ENCODE data around the gene C2orf42.
"Not testable (repeated sequence)": the region's sequence is repeated elsewhere in the genome, so short reads cannot be mapped to it uniquely, and the experiment has no call there.

The C2orf42 gene

DNA sequence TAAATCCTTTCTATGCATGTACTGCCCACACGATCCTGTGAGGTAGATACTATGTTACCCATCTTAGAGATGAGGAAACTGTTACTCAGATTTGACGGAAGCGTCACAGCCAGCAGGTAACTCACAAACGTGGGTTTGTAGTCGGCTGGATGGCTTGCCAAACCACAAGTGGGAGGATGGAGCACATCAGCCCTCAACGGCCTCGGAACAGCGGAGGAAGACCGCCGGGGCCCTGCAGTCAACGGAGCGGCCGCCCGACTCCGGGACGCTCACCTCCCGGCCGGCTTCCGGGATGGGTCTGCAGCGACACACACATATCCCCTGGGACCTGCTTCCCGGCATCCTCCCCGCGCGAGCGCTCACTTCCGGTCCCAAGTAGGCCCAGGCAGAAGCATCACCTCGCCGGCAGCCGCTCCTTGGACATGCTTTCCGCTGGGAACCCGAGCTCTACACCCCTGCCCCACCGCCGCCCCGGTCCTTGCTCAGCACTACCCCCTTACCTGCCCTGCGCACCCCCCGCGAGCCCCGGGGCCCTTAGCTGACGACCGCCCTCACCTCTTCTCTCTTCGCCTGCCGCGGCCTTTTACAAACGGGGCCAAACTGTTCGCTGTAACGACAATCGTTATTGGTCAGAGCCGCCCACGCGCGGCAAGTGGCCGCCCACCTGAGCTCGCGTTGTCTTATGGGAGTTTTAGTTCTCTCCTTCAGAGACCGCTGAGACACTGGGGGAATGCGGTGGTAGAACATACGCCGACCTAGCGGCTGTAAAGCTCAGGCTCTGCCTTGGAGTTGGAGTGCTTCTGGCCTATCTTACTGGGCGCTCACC lies at the start of gene C2orf42:
Gene C2orf42 (minus strand): TSS at position 602 of the 826 bp plus-strand sequence. CDS start 9,034 bp downstream, outside the sequence.
- DNase-seq = peak; percentile 93

- DNase-seq = no peak
Observed at GRCh38 chr2:70240599-70240998, 49.8 kb upstream of the C2orf42 start.

DNA sequence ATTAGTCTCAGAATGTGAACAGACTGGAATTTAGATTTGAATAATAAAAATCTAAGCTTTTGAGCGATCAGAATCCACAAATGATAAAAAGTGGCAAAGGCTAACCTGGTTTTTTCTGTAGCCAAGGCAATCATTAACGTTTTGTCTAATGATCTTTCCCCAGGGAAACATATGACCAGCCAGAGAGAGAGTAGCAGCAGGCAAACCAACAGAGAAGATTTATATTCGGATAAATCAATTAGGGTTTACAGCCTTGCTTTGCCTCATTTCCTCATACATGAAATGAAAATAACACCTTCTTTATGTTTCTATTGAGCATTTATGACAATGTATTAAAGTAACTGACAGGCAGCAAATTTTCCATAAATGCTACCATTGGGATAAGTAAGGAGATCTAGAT lies 43.1 kb upstream of the C2orf42 start:
- no peak for DNase-seq

- no peak for DNase-seq
Observed at GRCh38 chr2:70226781-70227180, 36.0 kb upstream of the C2orf42 start.

- not testable (repeated sequence) for DNase-seq
Observed at GRCh38 chr2:70223305-70223704, 32.5 kb upstream of the C2orf42 start.

GRCh38 chr2:70214953-70215549 lies 24.2 kb upstream of the C2orf42 start:
- DNase-seq = no peak

DNA sequence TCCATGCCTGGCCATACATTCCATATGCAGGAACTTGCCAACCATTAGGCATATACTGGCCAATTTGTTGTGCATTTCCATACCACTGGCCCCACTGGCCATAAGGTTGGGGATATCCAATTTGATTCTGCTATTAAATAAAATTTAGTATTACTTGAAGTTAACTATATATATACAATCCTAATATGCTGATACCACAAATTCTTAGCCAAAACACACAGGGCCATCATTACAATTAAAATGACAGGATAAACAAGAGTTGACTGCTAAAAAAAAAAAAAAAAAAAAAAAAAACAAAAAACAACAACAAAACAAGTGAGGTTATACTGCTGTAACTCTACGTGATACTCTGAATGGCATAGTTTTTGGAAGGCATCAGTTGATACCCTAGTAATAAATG lies 23.5 kb upstream of the C2orf42 start:
- no peak for DNase-seq

DNA sequence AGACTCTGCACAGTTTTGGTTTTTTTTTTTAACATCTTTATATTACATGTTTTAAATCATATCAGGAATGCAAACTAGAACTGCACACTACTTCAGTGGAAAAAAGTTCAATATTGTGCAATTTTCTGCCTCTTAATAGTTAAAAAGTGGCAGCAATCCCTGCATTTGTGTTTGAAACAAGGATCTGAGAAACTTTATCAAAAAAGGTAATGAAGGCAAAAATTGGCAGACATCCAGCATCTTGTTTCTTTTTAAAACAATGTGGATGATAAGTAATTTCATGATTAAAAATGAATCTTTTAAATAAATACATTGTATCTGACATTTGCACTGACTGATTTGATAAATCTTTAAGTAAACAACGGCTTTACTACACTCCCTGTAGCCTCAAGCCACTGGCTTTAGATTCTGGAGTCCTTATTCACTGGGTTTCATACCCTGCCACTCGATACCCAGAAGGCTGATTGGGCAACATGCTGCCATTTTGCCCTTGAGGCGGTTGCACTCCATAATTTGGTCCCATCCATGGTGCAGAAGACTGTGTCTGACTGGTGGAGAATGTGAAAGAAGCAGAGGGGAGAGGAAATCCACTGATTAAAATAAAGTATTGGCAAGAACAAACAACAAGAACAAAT lies 21.6 kb upstream of the C2orf42 start:
- DNase-seq = no peak

- no peak for DNase-seq
Observed at GRCh38 chr2:70211595-70211994, 20.8 kb upstream of the C2orf42 start.

GRCh38 chr2:70204452-70204851 lies 13.6 kb upstream of the C2orf42 start:
- DNase-seq = no peak

GRCh38 chr2:70203086-70203485 lies 12.3 kb upstream of the C2orf42 start:
- DNase-seq = no peak

DNA sequence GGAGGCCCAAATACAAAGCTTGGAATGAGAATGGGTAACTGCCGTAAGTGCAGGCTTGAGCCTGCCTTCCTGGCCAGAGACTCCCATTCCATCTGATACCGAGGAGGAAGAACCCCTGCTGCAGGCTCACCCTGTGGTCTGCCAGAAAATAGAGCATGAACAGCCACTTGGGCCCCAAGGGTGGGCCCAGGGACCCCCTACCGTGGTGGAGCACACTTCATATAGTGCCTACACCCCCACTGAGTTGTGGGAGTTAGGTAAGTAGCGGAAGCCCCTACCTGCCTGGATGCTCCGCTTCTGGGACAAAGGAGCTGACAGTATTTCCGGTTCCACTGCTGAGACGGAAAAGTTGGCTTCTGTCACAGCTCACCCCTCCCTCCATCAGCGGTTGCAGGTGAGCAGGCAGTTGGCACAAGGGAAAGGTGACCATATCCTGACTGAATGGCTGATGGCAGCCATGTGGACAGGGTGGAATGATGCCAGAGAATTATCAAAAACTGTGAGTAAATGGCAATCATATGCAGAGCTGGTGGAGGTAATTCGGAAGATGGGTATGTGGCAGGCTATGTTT lies 11.5 kb upstream of the C2orf42 start:
- DNase-seq = peak; percentile 20

DNA sequence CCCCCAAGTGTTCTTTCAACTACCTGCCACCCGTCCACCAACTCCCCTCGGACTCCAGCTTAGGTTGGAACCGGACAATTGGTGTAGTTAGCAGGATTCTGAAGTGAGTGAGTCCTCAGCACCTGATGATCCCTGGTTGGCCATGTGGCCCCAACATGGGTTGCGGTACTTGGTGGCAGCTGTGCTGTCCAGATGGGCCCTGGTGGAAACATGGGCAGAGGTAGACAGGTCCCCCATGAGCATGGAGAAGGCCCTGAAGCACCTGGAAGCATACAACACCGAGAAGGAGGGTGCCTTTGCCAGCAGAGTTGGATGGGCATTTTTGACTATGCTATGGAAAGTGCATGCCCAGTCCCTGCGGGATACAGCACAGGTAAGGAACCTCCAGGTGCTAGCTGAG lies 11.0 kb upstream of the C2orf42 start:
- no peak for DNase-seq

- DNase-seq = no peak
Observed at GRCh38 chr2:70201225-70201768, 10.5 kb upstream of the C2orf42 start.

DNA sequence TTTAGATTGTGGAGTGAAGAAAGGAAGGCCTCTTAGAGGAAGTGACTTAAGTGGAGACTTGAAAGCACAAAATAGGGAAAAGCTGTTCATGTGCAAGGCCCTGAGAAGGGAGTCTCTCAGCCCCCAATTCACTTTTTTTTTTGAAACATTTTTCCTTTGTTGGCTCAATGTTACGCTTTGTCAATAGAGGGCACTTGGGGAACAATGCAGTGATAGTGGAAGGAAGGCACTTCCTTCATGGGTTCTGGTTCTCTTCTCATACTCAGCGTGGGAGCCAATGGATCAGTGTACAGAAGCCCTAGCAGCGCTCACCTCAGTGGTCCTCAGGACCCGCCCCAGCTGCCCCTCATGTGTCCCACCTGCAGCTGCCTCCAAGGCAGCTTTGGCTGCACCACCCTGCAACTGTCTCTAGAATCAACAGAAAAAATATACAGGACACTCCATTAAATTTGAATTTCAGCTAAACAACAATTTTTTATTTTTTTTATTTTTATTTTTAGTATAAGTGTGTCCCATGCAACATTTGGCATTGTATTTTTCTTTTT lies 8.6 kb upstream of the C2orf42 start:
- DNase-seq = no peak

GRCh38 chr2:70192516-70192915 lies 1.7 kb upstream of the C2orf42 start:
- DNase-seq = no peak

DNA sequence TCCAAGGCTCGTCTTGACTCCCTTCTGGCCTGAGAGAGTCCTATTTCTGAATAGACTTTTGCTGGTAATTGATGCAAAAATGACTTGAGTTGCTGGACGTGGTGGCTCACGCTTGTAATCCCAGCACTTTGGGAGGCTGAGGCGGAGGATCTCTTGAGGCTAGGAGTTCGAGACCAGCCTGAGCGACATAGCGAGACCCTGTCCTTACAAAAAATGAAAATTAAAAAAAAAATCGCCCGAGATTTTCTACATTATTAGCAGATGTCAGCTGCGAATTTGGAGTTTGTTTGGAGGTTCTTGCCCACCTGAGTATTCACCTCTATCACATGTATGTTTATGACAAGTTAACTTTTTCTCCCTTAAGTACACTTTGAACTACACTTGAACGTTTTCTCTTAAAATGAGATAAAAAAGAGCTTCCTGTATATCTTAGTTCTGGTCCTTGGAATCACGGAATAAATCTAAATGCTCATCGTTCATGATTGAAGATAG lies 471 bp upstream of the C2orf42 start:
- no peak for DNase-seq

DNA sequence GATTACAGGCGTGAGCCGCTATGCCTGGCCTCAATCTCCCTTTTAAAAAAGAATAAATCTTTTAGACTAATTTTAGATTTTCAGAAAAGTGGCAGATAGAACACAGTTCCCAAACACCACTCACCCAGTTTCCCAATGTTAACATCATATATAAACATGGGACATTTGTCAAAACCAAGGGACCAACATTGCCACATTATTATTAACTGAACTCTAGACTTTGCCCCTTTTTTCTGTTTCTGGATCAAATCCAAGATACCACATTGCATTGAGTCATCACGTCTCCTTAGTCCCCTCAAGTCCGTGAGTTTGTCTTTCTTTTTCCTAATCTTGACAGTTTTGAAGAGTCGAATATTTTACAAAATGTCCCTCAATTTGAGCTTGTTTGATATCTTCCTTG lies 2.4 kb downstream of the C2orf42 start:
- DNase-seq = no peak

DNA sequence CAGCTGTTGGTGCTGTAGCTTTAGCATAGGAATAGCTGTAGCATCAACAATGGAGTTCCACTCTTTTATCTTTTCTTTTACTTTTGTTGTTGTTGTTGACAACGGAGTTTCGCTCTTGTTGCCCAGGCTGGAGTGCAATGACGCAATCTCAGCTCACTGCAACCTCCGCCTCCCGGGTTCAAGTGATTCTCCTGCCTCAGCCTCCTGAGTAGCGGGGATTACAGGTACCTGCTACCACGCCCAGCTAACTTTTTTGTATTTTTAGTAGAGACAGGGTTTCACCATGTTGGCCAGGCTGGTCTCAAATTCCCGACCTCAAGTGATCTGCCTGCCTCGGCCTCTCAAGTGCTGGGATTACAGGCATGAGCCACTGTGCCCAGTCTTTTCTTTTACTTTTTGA lies 3.6 kb downstream of the C2orf42 start:
- not testable (repeated sequence) for DNase-seq

GRCh38 chr2:70182689-70183088 lies 8.1 kb downstream of the C2orf42 start:
- no peak for DNase-seq

- DNase-seq = no peak
Observed at GRCh38 chr2:70181363-70181956, 9.4 kb downstream of the C2orf42 start.

DNA sequence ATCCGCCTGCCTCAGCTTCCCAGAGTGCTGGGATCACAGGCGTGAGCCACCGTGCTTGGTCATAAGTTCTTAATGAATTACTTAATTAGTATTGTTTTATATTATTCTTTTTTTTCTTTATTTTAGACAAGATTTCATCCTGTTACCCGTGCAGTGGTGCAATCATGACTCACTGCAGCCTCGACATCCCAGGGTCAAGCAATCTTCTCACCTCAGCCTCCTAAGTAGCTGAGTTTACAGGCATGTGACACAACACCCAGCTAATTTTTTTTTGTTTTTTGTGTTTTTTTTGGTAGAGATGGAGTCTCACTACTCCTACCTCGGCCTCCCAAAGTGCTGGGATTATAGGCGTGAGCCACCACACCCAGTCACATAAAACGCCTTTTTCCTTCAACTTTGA lies 17.3 kb downstream of the C2orf42 start:
- no peak for DNase-seq

Measured in NCI-H774 (cell line).